HG03571 (cell line): ENCODE data around the gene SLC45A3.
"Not testable (repeated sequence)": the region's sequence is repeated elsewhere in the genome, so short reads cannot be mapped to it uniquely, and the experiment has no call there.

Experiments
- ATAC-seq: cut with Tn5 transposase; IDR thresholded peaks from one replicate; pipeline ENCODE4 v1.9.1; 2021; ENCODE audit not compliant: unreplicated experiment

Gene SLC45A3

GRCh38 chr1:205680073-205680851, at the start of gene SLC45A3:
TSS of gene SLC45A3 (minus strand) at chr1:205680509. CDS start at chr1:205664656, 15,853 bp downstream.
- ATAC-seq, result no peak

- no peak for ATAC-seq
Observed at GRCh38 chr1:205726619-205727125, 46.4 kb upstream of the SLC45A3 start.

GRCh38 chr1:205725514-205725913, 45.2 kb upstream of the SLC45A3 start:
- ATAC-seq, result no peak

- not testable (repeated sequence) for ATAC-seq
Observed at GRCh38 chr1:205720740-205721139, 40.4 kb upstream of the SLC45A3 start.

GRCh38 chr1:205719762-205720161, 39.5 kb upstream of the SLC45A3 start:
- no peak for ATAC-seq

- ATAC-seq, result no peak
Observed at GRCh38 chr1:205719015-205719414, 38.7 kb upstream of the SLC45A3 start.

- ATAC-seq, result no peak
Observed at GRCh38 chr1:205716371-205717132, 36.2 kb upstream of the SLC45A3 start.

- no peak for ATAC-seq
Observed at GRCh38 chr1:205715628-205716027, 35.3 kb upstream of the SLC45A3 start.

GRCh38 chr1:205714906-205715246, 34.6 kb upstream of the SLC45A3 start:
- ATAC-seq, result no peak

GRCh38 chr1:205714190-205714905, 34.0 kb upstream of the SLC45A3 start:
- ATAC-seq, result no peak

- ATAC-seq, result no peak
Observed at GRCh38 chr1:205711105-205712048, 31.1 kb upstream of the SLC45A3 start.

- ATAC-seq, result no peak
Observed at GRCh38 chr1:205710201-205711062, 30.1 kb upstream of the SLC45A3 start.

GRCh38 chr1:205709640-205710039, 29.3 kb upstream of the SLC45A3 start:
- ATAC-seq, result no peak

GRCh38 chr1:205709059-205709398, 28.7 kb upstream of the SLC45A3 start:
- ATAC-seq, result no peak

- no peak for ATAC-seq
Observed at GRCh38 chr1:205706601-205707502, 26.5 kb upstream of the SLC45A3 start.

GRCh38 chr1:205704903-205705302, 24.6 kb upstream of the SLC45A3 start:
- no peak for ATAC-seq

GRCh38 chr1:205703072-205703471, 22.8 kb upstream of the SLC45A3 start:
- ATAC-seq, result no peak

GRCh38 chr1:205701891-205702290, 21.6 kb upstream of the SLC45A3 start:
- no peak for ATAC-seq

- no peak for ATAC-seq
Observed at GRCh38 chr1:205701420-205701819, 21.1 kb upstream of the SLC45A3 start.
